ENCODE data around the gene GPR25.

The GPR25 gene

GRCh38 chr1:200872446-200873115 lies at the start of gene GPR25:
GPR25 (plus strand) TSS chr1:200872981; CDS start chr1:200873038, 57 bp downstream.
- TF ChIP-seq CTCF (IDR thresholded peaks at IDR 0.05; ENCODE audit: insufficient read depth, low read length, missing control alignments): no peak
- DNase-seq (ENCODE audit: low read depth, low spot score): no peak
- H3K4me3 ChIP-seq (ENCODE audit: low read depth, low read length): peak within 1 kb of the TSS; percentile 27
- CTCF ChIA-PET: no interaction called here
- POLR2A ChIA-PET: no interaction called here

GRCh38 chr1:200831091-200831490 lies 41.7 kb upstream of the GPR25 start:
- no peak for TF ChIP-seq CTCF (IDR thresholded peaks at IDR 0.05; ENCODE audit: insufficient read depth, low read length, missing control alignments)
- no peak for DNase-seq (ENCODE audit: low read depth, low spot score)
- H3K4me3 ChIP-seq (ENCODE audit: low read depth, low read length): no peak overlapping the region
- ChIA-PET POLR2A (interaction anchor here (0.7 kb wide), 1 partner anchor 113 kb away, joined by 5 read pairs; no protein-coding TSS in a partner anchor), CTCF (no interaction called here)

- no peak overlapping the region for H3K4me3 ChIP-seq (ENCODE audit: low read depth, low read length)
- TF ChIP-seq CTCF (IDR thresholded peaks at IDR 0.05; ENCODE audit: insufficient read depth, low read length, missing control alignments): no peak
- ChIA-PET POLR2A (no interaction called here), CTCF (interaction anchor here (5.1 kb wide), 1 partner anchor 212 kb away, joined by 29 read pairs; no protein-coding TSS in a partner anchor)
- DNase-seq (ENCODE audit: low read depth, low spot score): no peak
These were observed 38.4 kb upstream of the GPR25 start for GRCh38 chr1:200834383-200834782.

- CTCF ChIA-PET: interaction anchor here (1.4 to 5.1 kb wide), 3 partner anchors 33 to 214 kb away, joined by 3 to 29 read pairs (median 5); no protein-coding TSS in a partner anchor
- POLR2A ChIA-PET: no interaction called here
- H3K4me3 ChIP-seq (ENCODE audit: low read depth, low read length): no peak overlapping the region
- no peak for DNase-seq (ENCODE audit: low read depth, low spot score)
- no peak for TF ChIP-seq CTCF (IDR thresholded peaks at IDR 0.05; ENCODE audit: insufficient read depth, low read length, missing control alignments)
These were observed 36.6 kb upstream of the GPR25 start for GRCh38 chr1:200836213-200836612.

- ChIA-PET POLR2A (no interaction called here), CTCF (interaction anchor here (0.8 to 3.5 kb wide), 19 partner anchors 9 to 282 kb away, joined by 3 to 66 read pairs (median 5); partner anchors contain the start of gene KIF14)
- DNase-seq (ENCODE audit: low read depth, low spot score): no peak
- TF ChIP-seq CTCF (IDR thresholded peaks at IDR 0.05; ENCODE audit: insufficient read depth, low read length, missing control alignments): no peak
- H3K4me3 ChIP-seq (ENCODE audit: low read depth, low read length): no peak overlapping the region
These were observed 34.7 kb upstream of the GPR25 start for GRCh38 chr1:200837931-200838571.

GRCh38 chr1:200838676-200839445 lies 33.9 kb upstream of the GPR25 start:
- H3K4me3 ChIP-seq (ENCODE audit: low read depth, low read length): no peak overlapping the region
- TF ChIP-seq CTCF (IDR thresholded peaks at IDR 0.05; ENCODE audit: insufficient read depth, low read length, missing control alignments): no peak
- CTCF ChIA-PET: interaction anchor here (1.0 to 3.5 kb wide), 11 partner anchors 11 to 283 kb away, joined by 3 to 66 read pairs (median 5); partner anchors contain the start of gene KIF14
- no peak for DNase-seq (ENCODE audit: low read depth, low spot score)
- POLR2A ChIA-PET: no interaction called here
